Measurements from ENCODE around the gene COPS7B. TPM values are rescaled to one million over a fixed set of nuclear protein-coding genes. Genes with fewer than 3 reads are reported as not detected.

COPS7B gene
- total RNA-seq, 3 donors from 2014 or later: 25.4 to 34.1 (median 29.4) TPM

DNA sequence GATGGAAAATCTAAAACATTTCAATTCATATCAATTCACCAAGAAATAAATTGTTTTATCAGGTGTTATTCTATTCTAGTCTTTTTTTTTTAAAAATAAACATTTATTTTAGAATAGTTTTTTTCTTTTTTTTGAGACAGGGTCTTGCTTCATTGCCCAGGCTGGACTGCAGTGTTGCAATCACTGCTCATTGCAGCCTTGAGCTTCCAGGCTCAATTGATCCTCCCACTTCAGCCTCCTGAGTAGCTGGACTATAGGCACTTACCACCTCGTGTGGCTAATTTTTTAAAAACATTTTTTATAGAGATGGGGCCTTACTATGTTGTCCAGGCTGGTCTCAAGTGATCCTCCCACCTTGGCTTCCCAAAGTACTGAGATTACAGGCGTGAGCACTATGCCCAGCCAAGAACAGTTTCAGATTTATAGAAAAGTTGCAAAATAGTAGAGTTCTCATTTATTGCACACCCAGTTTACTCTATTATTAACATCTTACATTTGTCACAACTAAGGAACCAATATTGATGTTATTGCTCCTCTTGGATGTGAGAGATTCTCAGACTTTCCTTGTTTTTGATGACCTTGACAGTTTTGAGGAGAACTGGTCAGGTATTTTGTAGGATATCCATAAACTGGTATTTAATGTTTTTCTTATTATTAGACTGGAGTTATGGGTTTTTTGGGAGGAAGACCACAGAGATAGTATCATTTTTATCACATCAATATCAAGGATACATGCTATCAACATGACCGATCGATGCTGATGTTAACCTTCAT is 35.0 kb upstream of the COPS7B start:
- ATAC-seq (no peak), DNase-seq (no peak)
- H3K4me3 ChIP-seq: no peak overlapping the region
- H3K9me3 ChIP-seq: no peaks in the 10 kb centered on the region
- H3K4me1 ChIP-seq (ENCODE audit: low read depth): no peaks in the 10 kb centered on the region
- intact Hi-C loops (cut with DNase I, micrococcal nuclease): no loop called here
- H3K36me3 ChIP-seq (ENCODE audit: low read depth): no peaks in the 10 kb centered on the region
- no peak for TF ChIP-seq CTCF (IDR thresholded peaks at IDR 0.05)

GRCh38 chr2:231752061-231752460 is 34.2 kb upstream of the COPS7B start:
- Histone ChIP-seq H3K36me3 (ENCODE audit: low read depth) (no peaks in the 10 kb centered on the region), H3K4me3 (no peak overlapping the region), H3K4me1 (ENCODE audit: low read depth) (no peaks in the 10 kb centered on the region), H3K9me3 (no peaks in the 10 kb centered on the region)
- intact Hi-C loops (cut with DNase I, micrococcal nuclease): no loop called here
- ATAC-seq: no peak
- DNase-seq: no peak
- no peak for TF ChIP-seq CTCF (IDR thresholded peaks at IDR 0.05)

- TF ChIP-seq CTCF (IDR thresholded peaks at IDR 0.05): no peak
- Histone ChIP-seq H3K4me1 (ENCODE audit: low read depth) (no peaks in the 10 kb centered on the region), H3K4me3 (no peak overlapping the region), H3K9me3 (no peaks in the 10 kb centered on the region), H3K36me3 (ENCODE audit: low read depth) (no peaks in the 10 kb centered on the region)
- ATAC-seq: no peak
- intact Hi-C loops (cut with DNase I, micrococcal nuclease): no loop called here
- no peak for DNase-seq
These were observed 24.5 kb upstream of the COPS7B start for GRCh38 chr2:231761735-231762134.

GRCh38 chr2:231764124-231764523 is 22.1 kb upstream of the COPS7B start:
- TF ChIP-seq CTCF (IDR thresholded peaks at IDR 0.05): no peak
- H3K4me1 ChIP-seq (ENCODE audit: low read depth): no peaks in the 10 kb centered on the region
- ATAC-seq (no peak), DNase-seq (no peak)
- H3K4me3 ChIP-seq: no peak overlapping the region
- intact Hi-C loops (cut with DNase I, micrococcal nuclease): no loop called here
- H3K9me3 ChIP-seq: no peaks in the 10 kb centered on the region
- H3K36me3 ChIP-seq (ENCODE audit: low read depth): no peaks in the 10 kb centered on the region

- no peaks in the 10 kb centered on the region for H3K36me3 ChIP-seq (ENCODE audit: low read depth)
These were observed 21.5 kb upstream of the COPS7B start for GRCh38 chr2:231764760-231765159.

More at GRCh38 chr2:231764760-231765159, 21.5 kb upstream of the COPS7B start:
- intact Hi-C loops (cut with DNase I, micrococcal nuclease): no loop called here
- no peaks in the 10 kb centered on the region for H3K9me3 ChIP-seq
- ATAC-seq: no peak
- DNase-seq: no peak
- no peak overlapping the region for H3K4me3 ChIP-seq
- H3K4me1 ChIP-seq (ENCODE audit: low read depth): no peaks in the 10 kb centered on the region
- TF ChIP-seq CTCF (IDR thresholded peaks at IDR 0.05): no peak
